NB4 (cell line): ENCODE data around the gene ILK.

ENCODE experiments used
- DNase-seq: peaks from one replicate; pipeline ENCODE4 v3.0.0; 2010; ENCODE audit warnings: low read depth
- H3K4me3 ChIP-seq: one replicate; pipeline ENCODE4 v1.5.1; 2011; ENCODE audit warnings: mild to moderate bottlenecking, low read depth, low read length, moderate library complexity
- MAX ChIP-seq: IDR thresholded peaks from 2 replicates; pipeline ENCODE4 v1.6.1; 2011; ENCODE audit warnings: low read depth, low read length
- MYC ChIP-seq: IDR thresholded peaks from 2 replicates; pipeline ENCODE4 v1.6.1; 2011; ENCODE audit warnings: low read depth, low read length
- POLR2A ChIP-seq: IDR thresholded peaks from 2 replicates; pipeline ENCODE4 v1.6.1; 2011; ENCODE audit warnings: mild to moderate bottlenecking; ENCODE audit not compliant: insufficient read length; ENCODE audit errors: extremely low read depth
- TF ChIP-seq, protein P1 (sequence below): IDR thresholded peaks from one replicate; pipeline ENCODE4 v1.5.1; 2012; ENCODE audit warnings: low read depth, low read length

Gene ILK

DNA sequence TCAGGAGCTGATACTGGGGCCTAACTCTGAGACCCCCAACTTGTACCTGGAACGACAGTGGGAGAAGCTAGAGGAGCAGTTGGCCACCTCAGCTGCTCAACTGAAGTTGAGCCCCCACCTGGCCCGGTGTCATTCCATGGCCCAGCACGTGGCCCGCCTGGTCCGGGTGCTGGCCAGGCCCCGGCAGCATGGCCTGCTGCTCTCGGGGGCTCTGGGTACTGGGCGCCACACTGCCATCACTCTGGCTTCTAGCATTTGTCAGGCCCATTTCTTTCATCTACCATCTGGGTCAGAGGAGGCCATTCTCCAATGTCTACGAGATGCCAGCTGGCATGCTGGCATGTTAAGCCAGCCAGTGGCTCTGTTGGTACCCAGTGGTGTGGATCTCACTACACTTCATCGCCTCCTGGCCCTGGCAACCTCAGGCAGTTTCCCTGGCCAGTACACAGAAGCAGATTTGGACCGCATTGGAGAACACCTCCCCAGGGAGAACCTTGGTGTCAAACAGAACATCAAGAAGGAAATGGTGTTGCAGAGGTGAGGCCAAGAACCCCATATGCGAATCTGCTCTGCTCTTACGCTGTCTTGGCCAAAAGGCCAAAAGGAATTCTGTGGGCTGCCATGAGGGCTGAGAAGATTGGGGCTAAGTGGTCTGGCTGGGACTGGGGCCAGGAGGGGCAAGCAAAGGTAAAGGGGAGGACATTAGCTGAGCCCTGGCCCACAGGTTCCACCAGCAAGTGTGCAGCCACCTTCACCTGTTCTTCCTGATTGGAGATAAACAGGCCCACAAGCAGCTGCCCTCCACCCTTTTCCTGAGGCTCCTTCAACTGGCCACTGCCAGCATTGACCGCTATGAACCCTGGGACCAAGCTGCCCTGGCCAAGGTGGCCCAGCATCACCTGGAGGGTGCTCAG lies 45.6 kb upstream of the ILK start:
- DNase-seq: no peak
- no peak overlapping the region for H3K4me3 ChIP-seq
- TF ChIP-seq POLR2A (no peak), MAX (no peak), MYC (no peak)
- TF ChIP-seq, protein P1, sequence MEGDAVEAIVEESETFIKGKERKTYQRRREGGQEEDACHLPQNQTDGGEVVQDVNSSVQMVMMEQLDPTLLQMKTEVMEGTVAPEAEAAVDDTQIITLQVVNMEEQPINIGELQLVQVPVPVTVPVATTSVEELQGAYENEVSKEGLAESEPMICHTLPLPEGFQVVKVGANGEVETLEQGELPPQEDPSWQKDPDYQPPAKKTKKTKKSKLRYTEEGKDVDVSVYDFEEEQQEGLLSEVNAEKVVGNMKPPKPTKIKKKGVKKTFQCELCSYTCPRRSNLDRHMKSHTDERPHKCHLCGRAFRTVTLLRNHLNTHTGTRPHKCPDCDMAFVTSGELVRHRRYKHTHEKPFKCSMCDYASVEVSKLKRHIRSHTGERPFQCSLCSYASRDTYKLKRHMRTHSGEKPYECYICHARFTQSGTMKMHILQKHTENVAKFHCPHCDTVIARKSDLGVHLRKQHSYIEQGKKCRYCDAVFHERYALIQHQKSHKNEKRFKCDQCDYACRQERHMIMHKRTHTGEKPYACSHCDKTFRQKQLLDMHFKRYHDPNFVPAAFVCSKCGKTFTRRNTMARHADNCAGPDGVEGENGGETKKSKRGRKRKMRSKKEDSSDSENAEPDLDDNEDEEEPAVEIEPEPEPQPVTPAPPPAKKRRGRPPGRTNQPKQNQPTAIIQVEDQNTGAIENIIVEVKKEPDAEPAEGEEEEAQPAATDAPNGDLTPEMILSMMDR: no peak

- TF ChIP-seq MAX: no peak
- no peak for TF ChIP-seq POLR2A
- TF ChIP-seq, protein P1: no peak
- no peak for TF ChIP-seq MYC
- H3K4me3 ChIP-seq: no peak overlapping the region
- no peak for DNase-seq
Measured at GRCh38 chr11:6559369-6559768, 44.2 kb upstream of the ILK start.

GRCh38 chr11:6561288-6561687 lies 42.3 kb upstream of the ILK start:
- DNase-seq: no peak
- no peak overlapping the region for H3K4me3 ChIP-seq
- TF ChIP-seq MYC (no peak), POLR2A (no peak), MAX (no peak)
- TF ChIP-seq, protein P1: no peak

DNA sequence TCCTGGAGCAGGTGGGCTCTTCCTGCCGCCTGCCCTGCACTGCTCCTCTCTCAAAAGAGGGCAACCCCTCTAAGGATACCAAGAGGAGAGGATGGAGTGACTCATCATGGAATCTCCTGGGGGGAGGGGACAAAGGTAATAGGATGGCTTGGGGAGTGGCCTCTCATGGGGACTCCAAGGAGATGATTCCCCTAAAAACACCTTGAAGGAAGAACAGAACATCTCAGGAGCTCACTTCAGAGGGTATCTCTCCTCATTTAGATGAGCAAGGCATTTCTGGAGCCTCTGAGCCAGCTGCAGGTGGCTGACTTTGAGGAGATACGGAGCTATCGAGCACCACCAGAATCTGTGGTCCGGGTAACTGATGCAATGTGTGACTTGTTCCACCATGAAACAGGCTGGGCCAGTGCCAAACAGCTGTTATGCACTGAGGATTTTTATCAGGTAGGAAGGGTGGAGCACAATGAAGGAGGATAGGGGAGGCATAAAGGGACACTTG lies 40.4 kb upstream of the ILK start:
- DNase-seq: no peak
- H3K4me3 ChIP-seq: no peak overlapping the region
- no peak for TF ChIP-seq POLR2A
- TF ChIP-seq MYC: no peak
- TF ChIP-seq, protein P1: no peak
- TF ChIP-seq MAX: no peak

DNA sequence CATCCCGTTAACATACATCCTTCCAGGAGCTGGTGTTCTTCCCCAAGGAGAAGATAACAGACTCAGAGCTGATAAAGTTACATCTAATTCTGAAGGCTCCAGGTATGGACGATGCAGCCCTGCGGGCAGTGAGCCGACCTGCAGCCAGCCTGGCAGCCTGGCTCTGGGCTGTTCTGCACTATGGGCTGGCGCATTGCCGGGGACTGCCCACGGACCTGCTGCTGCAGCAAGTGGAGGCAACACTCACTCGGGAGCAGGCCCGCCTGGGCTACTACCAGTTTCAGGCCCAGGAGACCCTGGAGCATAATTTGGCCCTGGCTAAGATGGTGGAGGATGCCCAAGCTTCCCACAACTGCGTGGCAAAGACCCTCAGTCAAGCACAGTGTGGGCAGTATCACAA lies 39.9 kb upstream of the ILK start:
- TF ChIP-seq, protein P1: no peak
- TF ChIP-seq POLR2A: no peak
- no peak for TF ChIP-seq MYC
- TF ChIP-seq MAX: no peak
- no peak for DNase-seq
- no peak overlapping the region for H3K4me3 ChIP-seq
